GM20000 (cell line): Measurements from ENCODE around the gene MAD2L1BP.
"Not testable (repeated sequence)": the region's sequence is repeated elsewhere in the genome, so short reads cannot be mapped to it uniquely, and the experiment has no call there.

ENCODE experiments used
- DNase-seq: peaks from one replicate; pipeline ENCODE4 v3.0.0; 2012; ENCODE audit warnings: low spot score
- TF ChIP-seq, protein P1 (sequence below): IDR thresholded peaks from 2 replicates; pipeline ENCODE4 v1.5.1; 2012; ENCODE audit warnings: mild to moderate bottlenecking, control low read depth; ENCODE audit errors: extremely low read depth, missing control alignments

The MAD2L1BP gene

DNA sequence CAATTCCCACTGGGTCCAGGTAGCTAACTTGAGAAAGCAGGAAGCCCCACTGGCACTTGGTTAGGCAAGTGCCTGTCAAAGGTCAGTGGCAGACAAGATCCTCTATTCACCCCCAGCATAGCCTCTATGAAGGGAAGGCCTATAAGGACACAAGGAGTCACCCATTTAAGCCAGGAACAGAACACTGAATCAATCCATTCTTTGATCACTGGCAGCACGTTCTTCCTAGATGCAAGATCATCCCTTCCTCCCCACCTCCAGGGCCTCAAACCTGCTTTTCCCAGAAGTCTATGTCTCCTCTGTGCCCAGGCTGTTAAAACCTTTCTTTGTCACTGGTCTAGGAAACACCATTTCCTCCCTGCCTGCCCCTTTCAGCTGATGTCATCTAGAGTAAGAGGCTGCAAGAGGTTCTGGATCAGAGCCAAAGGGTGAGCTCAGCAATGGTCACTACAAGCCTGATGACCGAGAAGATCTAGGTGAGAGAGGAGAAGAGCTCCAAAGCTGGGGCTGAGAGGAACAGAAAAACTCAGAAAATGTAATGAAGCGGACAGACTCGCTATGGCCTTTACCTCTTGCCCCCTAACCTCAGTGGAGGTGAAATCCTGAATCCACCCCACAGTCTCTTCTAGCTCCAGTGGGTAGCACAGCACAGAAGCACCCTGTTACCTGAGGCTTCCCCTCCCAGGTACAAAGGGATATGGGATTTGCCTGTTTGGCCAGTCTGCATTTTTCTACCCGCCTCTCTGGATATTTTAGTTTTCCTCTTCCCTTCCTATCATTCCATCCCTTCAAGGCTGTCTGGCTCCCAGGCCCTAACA lies 8.4 kb upstream of the MAD2L1BP start:
- TF ChIP-seq, protein P1, sequence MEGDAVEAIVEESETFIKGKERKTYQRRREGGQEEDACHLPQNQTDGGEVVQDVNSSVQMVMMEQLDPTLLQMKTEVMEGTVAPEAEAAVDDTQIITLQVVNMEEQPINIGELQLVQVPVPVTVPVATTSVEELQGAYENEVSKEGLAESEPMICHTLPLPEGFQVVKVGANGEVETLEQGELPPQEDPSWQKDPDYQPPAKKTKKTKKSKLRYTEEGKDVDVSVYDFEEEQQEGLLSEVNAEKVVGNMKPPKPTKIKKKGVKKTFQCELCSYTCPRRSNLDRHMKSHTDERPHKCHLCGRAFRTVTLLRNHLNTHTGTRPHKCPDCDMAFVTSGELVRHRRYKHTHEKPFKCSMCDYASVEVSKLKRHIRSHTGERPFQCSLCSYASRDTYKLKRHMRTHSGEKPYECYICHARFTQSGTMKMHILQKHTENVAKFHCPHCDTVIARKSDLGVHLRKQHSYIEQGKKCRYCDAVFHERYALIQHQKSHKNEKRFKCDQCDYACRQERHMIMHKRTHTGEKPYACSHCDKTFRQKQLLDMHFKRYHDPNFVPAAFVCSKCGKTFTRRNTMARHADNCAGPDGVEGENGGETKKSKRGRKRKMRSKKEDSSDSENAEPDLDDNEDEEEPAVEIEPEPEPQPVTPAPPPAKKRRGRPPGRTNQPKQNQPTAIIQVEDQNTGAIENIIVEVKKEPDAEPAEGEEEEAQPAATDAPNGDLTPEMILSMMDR = no peak
- no peak for DNase-seq

DNA sequence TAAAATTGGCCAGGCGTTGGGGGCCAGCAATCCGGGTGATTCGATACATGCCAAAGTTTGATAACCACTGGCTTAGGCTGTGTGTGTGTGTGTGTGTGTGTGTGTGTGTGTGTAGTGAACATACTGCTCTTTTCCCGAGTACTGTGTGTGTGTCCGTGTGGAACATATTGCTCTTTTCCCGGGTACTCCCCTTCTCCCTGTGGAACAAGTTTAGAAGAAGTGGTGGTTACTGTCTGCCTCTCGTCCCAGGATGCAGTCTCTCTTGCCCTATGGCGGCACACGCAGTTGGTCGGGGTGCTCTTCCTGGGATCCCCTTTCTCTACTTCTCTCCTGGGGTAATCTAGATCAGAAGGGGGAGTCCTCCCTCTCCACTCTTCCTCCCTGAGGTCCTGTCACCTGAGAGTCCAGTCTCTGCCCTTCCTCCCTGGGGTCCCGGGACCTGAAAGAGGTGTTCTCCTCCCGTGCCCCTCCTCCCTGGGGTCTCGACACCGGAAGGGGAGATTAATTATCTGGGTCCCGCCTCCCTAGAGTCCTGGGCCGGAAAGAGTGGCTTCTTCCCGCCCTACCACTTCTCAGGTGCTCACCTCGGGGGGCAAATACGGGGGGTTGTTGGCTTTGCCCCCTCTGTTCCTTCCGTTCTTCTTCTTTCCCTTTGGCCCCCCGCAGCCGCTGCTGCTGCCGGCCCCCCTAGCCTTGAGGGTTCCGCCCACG lies 7.1 kb upstream of the MAD2L1BP start:
- TF ChIP-seq, protein P1 = no peak
- DNase-seq = peak; percentile 64

DNA sequence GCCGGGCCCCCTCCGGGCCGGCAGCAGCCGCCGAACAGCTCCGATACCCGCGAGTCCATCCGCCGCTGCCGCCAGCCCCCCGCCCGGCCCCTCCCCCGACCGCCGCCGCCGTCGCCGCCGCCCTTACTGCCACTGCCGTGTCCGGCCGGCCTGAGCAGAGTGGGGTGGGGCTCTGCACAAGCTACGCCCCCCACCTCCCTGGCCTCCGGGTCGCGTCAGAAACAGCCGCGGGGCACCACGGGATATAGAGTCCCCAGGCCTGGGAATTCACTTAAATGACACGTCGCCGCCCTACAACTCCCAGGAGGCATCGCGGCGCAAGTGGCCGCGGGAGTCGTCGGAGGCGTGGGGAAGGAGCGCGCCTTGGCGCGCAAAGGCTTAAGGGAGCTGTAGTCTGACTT lies 6.5 kb upstream of the MAD2L1BP start, which contains the start of gene GTPBP2:
Gene GTPBP2, minus strand, starts transcription at position 161 of the 401 bp plus-strand sequence. Its CDS starts 102 bp downstream, at position 59.
- peak; percentile 98 for DNase-seq
- TF ChIP-seq, protein P1 = no peak

DNA sequence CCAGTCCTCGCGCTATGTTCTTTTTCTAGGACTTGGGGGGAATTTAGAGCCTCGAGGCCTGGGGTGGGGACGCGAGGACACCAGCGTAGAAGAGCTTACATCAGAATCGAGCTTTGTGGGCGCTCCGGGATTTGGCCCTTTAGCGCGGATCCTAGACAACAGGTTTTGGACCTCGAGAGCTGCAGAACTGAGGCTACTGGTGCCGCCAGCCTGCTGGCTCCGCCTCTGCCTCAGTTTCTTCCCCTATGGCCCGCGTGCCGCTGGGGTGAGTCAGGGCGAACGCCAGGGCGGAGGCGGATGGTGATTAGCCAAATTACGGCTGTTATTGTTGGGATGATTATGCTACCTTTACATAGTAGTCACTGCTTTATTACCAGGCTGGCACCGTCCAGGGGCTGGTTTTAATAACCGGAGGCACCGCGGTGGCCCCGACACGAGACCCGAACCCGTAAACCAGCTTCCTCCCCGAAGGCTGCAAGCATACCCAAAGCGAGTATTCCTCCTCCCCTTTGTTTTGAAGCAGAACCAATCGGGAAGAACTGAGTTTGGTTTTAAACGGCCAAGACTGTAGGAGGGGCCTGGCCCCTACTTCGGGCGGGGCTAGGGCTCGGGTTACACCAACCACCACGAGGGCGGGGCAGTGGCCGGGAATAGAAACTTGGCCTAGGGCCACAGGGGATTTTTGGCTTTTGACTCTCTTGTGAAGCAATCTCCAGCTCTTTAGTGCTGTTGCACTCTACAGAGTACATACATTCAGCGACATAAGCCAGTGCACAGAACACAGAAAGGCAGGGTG lies 5.9 kb upstream of the MAD2L1BP start:
- TF ChIP-seq, protein P1 = no peak
- peak; percentile 97 for DNase-seq

DNA sequence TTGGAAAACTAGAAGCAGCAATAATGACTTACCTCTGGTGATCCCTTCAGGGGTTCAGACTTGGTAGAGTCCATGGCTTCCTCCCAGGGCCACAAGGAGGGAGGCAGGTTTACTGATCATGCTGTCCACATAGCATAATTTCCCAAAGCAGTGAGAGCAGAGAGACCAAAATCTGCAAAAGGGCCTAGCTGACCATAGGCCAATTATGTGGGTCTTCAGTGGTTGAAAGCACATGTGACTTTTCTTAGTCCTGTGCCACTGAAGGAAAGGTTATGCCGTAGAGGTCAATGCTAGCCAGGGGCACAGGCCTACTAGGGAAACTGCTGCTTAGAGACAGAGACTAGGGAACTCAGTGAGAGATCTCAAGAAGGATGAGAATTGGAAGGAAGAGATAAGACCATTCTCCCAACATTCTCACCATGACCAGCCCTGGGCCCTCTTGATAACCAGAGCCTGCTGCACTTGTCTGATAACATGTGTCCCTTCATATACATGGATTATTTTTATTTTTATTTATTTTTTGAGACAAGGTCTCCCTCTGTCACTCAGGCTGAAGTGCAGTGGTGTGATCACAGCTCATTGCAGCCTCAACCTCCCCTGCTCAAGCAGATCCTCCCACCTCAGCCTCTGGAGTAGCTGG lies 4.5 kb upstream of the MAD2L1BP start:
- TF ChIP-seq, protein P1 = no peak
- DNase-seq = no peak

DNA sequence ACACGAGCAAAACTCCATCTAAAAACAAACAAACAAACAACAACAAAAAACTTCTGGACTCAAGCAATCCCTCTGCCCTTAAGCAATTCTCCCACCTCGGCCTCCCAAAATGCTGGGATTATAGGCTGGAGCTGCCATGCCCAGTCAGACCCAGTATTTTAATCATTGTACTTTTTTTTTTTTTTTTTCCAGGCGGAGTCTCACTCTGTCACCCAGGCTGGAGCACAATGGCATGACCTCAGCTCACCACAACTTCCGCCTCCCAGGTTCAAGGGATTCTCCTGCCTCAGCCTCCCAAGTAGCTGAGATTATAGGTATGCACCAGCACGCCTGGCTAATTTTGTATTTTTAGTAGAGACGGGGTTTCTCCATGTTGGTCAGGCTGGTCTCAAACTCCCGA lies 2.6 kb upstream of the MAD2L1BP start:
- DNase-seq = not testable (repeated sequence)

DNA sequence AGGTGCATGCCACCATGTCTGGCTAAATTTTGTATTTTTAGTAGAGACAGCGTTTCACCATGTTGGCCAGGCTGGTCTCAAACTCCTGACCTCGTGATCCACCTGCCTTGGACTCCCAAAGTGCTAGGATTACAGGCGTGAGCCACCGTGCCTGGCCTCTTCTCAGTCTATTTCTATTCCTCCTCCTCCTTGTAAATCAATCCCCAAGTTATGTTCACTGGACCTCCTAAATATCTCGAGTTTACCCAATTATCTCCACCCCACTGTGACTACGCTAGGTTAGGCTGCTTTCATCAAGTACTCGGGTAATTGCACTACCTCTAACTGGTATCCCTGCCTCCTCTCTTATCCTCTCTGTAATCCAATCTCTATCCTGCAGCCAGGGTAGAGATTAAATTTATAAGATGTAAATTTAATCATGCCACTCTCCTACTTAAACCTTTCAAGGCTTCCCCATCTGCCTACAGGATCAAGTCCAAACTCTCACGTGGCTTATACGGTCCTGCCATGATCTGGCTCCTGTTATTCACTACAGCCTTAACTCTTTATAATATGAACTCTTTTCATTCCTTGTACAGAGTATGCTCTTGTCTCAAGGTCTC lies 837 bp upstream of the MAD2L1BP start:
- TF ChIP-seq, protein P1 = no peak

More for the DNA sequence above, 837 bp upstream of the MAD2L1BP start:
- DNase-seq = no peak
